ENCODE results near the gene PACSIN3.
"Not testable (repeated sequence)": the region's sequence is repeated elsewhere in the genome, so short reads cannot be mapped to it uniquely, and the experiment has no call there.

The PACSIN3 gene

GRCh38 chr11:47191137-47191536, 4.9 kb upstream of the PACSIN3 start:
- DNase-seq = not testable (repeated sequence)

GRCh38 chr11:47189100-47189834, 3.0 kb upstream of the PACSIN3 start:
- no peak for DNase-seq

- DNase-seq = no peak
These were observed 2.0 kb upstream of the PACSIN3 start for GRCh38 chr11:47188259-47188658.

- no peak for DNase-seq
These were observed 1.5 kb upstream of the PACSIN3 start for GRCh38 chr11:47187723-47188122.

DNA sequence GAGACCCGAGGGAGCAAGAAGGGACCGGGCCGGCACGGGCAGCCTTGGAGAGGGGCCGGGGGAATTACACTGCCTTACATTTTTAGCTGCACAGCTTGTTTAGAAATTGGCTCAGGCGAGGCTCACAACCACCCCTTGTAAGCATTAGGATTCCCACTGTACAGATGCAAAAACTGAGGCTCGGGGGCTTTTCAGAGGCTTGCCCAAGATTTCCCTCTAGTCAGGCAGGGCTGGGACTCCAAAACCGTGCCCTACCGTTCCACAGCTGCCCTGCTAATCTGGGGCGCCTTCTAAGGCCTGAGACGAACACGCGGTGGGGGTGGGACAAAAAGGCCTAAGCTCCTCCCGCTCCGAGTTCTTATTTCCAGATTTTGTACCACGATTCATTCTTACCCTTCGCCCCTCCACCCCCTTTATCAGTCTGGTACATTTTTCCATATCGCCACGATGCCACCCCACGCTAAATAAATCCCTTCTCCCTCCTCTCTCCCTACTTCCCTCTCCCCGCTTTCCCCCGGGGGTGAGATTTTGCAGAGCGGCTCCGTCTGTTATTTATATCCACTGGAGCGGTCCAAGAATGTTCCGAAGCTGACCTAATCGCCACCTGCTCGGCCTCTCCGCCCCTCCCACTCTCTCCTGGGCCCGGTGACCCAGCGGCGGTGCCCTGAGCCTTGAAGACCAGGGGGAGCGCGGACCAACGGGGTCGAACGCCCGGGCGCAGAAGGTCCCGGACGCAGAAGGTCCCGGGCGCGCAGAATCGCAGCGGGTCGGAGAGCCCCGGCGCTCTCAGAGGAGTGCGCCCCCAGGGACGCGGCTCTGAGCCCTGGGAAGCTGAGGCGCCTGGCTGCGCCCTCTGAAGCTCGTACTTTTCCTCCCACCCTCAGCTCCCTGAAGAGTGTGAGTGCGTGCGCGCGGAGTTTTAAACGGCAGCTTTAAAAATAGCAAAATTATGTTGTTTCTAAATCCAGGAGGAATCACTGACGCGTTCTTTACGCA, 764 bp upstream of the PACSIN3 start:
- peak; percentile 59 for DNase-seq

DNA sequence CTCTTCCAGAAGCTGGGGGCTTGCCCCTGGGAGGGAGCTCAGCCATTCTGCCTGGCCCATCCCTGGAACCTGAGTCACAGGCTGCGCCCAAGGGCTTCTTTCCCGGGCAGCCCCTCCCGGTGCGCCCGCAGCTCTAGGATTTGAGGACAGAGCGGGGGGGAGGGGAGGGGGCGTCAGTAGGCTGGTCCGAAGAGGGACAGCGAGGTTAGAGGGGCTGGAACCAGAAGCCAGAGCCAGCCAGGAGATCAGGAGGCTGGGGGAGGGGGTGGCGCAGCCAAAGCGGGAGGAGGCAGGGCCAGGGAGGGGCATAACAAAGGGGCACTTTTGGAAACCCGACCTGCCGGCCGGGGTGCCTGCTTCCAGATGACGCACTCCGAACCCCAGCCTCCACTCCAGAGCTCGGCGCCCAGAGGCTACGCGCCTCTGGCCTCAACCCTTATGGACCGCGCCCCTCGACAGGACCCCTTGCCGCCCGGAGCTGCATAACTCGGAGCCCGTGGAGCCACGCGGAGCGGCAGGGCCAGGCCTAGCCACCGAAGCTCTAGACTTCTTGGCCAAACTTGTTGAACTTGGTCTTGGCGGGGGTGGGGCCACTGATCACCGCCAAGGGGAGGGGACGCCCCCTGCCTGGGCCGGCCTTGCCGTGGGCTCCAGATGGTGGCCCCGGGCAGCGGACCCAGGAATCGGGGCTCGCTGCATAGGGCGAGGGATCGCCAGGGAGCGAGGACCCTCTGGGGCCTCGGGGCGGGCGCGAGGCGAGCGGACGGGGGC, 744 bp downstream of the PACSIN3 start:
- no peak for DNase-seq

GRCh38 chr11:47184711-47185304, 1.4 kb downstream of the PACSIN3 start:
- DNase-seq = no peak

DNA sequence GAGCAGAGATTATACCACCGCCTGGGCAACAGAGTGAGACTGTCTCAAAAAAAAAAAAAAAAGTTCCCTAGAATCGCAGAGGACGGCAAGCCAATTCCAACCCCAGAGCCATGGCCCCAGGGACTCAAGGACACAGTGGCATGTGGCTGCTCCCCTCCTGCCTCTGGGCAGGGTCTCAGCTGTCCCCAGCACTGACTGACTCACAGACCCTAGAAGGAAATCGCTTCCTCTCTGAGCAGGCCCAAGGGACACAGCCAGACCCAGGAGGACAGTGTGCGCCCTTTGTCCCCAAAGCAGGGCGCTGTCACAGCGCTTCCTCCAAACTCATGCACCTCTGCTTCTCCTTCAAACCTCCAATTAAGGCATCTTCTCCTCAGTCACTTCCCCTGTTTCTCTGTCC, 2.3 kb downstream of the PACSIN3 start:
- DNase-seq = no peak

DNA sequence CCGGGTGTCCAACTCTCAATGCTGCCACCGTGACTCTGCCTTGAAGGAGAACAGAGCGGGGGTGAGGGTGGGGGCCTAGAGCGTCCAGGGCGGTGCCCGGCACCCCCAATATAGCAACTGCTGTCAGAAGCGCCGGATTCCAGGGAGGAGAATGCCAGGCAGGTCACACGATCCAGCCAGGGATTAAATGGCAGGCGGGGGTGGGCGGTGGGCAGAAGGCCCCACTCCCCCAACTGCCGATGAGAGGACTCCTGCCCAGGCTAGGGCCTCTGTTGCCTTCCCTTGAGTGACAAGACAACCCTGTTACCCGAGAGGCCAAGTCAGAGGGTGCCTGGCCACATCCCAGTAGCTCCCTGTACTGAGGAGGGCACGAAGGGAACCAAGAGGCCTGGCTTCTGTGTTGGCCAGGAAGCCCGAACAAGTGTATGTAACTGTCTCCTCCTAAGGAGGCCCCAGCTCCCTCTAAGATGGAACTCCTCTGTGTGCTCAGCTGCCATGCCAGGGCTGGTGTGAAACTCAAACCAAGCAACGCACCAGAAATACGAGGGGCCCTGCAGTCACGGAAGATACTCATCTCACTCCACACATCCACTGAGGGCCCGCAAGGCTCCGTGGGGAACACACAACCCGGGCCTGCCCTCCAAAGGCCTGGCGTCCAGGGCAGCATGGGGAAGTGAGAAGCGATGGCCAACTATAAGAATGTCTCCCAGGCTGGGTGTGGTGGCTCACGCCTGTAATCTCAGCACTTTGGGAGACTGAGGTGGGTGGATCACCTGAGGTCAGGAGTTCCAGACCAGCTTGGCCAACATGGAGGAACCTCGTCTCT, 3.0 kb downstream of the PACSIN3 start:
- DNase-seq = no peak

- DNase-seq = no peak
These were observed 3.9 kb downstream of the PACSIN3 start for GRCh38 chr11:47182380-47182779.

DNA sequence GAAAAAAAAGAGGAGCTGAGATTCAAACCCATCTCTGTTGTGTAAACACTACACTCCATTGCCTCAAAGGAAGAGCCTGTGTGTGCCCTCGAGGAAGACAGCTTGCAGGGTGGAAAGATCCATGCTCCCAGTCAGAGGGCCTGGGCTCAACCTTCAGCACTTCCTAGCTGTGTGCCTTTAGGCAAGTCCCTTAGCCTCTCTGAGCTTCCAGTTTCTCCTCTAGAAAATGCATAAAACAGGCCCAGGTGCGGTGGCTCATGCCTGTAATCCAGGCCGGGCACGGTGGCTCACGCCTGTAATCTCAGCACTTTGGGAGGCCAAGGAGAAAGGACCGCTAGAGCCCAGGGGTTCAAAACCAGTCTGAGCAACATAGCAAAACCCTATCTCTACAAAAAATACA, 5.0 kb downstream of the PACSIN3 start:
- DNase-seq = no peak

GRCh38 chr11:47180006-47180787, 6.0 kb downstream of the PACSIN3 start:
- no peak for DNase-seq

GRCh38 chr11:47179655-47179991, 6.6 kb downstream of the PACSIN3 start:
- DNase-seq = peak; percentile 42

DNA sequence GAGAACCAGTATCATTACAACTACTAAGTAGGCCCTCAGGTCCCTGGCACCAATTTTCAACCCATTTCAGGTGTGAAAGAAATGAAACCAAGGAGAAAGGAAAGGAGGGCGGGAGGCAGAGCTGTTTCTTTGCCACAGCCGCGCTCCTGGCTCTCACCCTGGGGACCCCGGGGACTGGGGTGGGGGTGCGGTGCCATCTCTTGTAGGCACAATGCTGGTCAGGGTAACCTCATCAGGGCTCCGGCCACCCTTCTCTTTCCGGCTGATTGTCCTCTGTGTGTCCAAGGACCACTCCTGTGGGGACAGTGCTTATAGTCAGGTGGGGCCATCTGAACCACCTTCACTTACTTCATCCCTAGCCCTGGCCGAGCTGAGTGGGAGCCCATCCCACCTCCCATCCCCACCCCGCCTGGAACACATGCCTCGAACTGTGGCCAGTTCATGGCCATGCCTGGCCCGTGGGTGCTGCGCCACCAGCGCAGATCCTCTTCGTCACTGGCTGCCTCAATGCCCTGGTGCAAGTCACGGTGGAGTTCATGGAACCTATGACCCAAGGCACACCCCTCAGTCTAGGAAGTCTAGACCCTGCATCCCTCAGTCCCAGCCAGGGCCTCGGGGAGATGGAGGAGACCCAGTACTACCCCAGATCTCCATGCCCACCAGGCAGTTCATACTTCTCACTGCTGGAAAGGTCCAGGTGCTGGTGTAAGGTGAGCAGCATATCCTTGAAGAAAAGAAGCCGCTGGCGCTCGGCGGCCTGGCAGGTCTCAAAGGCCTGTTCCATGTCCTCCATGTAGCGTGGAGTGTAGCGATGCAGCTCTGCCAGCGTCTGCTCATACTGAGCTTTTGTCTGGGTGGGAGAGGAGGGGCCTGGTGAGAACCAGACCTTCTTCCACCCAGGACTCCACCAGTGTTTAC, 7.2 kb downstream of the PACSIN3 start:
- DNase-seq = no peak

GRCh38 chr11:47178316-47178715, 7.9 kb downstream of the PACSIN3 start:
- no peak for DNase-seq

DNA sequence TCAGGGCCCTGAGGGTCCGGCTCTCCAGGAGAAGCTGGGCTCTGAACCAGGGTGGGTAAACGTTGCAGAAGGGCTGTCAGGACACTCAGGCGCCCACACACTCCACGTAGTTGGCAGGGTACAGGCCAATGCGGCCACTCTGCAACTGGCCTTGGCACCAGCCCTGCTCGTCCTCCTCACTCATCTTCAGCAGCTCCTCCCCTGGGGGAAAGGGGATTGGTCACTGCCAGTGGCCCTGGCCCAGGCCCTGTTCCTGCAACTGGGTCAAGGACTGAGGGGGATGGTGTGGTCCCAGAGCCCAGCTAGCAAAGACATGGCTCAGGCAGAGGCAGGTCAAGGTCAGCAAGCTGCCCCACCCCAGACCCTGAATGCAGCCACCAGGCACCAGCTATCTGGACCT, 8.4 kb downstream of the PACSIN3 start:
- no peak for DNase-seq

GRCh38 chr11:47177229-47177845, 8.9 kb downstream of the PACSIN3 start:
- peak; percentile 78 for DNase-seq

DNA sequence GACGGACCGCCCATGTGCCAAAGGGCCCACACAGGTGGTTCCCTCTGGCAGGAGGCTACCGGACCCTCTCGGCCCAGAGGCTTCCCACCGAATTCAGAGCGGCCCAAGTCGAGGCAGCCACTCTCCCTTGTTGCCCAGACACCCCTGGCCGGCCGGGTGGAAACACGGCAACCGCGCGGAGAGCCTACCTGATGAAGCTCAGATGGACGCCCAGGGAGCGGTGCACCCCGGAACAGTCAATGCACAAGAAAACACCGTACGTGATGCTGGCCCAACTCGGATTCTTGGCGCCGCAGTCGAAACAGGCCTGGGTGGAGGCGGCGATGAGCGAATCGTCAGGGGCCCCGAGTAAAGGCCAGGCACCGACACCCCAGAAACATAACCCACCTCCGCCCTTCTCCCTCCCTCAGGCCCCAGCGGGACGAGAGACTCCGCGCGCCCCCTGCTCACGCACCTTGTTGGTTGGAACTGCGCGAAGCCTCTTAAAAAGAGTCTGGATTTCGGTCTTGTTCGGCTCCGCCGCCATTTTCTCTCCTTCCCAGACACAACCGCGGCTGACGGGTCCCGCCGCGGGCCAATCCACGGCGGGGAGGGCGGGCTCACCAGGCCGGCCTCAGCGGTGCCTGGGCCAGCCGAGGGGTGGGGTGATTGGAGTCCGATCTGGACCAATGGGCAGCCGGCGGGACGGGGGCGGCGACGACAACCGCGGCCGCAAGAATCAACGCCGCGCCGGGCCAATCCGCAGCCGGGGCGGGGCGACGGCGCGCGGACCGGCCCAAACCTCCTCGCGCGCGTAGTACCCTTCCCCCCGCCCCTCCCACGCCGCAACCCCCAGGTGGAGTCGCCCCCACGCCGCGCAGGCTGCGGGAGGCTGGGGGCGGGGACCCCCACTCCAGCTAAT, 9.7 kb downstream of the PACSIN3 start, which contains the start of gene ARFGAP2:
Gene ARFGAP2, minus strand, starts transcription at position 552 of the 901 bp plus-strand sequence. Its CDS starts 26 bp downstream, at position 526.
- peak; percentile 97 for DNase-seq

Data from activated naive CD4-positive, alpha-beta T cell treated with Interleukin-2 at 50 U/mL for 16 hours (primary cell).